HepG2 (cell line): Measurements from ENCODE around the gene MED1. TPM values are rescaled to one million over a fixed set of nuclear protein-coding genes. Genes with fewer than 3 reads are reported as not detected.

Source experiments
- ARID2 ChIP-seq: sonication (generic); formaldehyde crosslinking; IDR thresholded peaks from 2 replicates; pipeline ENCODE4 v1.8.1; 2022; ENCODE audit warnings: mild to moderate bottlenecking, missing genetic modification reagents, borderline replicate concordance
- FOXA3 ChIP-seq: IDR thresholded peaks from 2 replicates; pipeline ENCODE4 v1.6.1; 2016; ENCODE audit warnings: missing genetic modification reagents, missing compliant biosample characterization
- KLF9 ChIP-seq: IDR thresholded peaks from 2 replicates; pipeline ENCODE4 v1.6.1; 2016; ENCODE audit warnings: low read depth
- MED8 ChIP-seq: sonication (generic); formaldehyde crosslinking; IDR thresholded peaks from 2 replicates; pipeline ENCODE4 v1.8.1; 2023; ENCODE audit warnings: mild to moderate bottlenecking, missing genetic modification reagents; ENCODE audit not compliant: insufficient replicate concordance
- MIER3 ChIP-seq: IDR thresholded peaks from 2 replicates; pipeline ENCODE4 v1.6.1; 2016; ENCODE audit warnings: missing compliant biosample characterization, borderline replicate concordance
- MTF1 ChIP-seq: sonication (generic); formaldehyde crosslinking; IDR thresholded peaks from 2 replicates; pipeline ENCODE4 v1.5.0; 2020; ENCODE audit warnings: missing genetic modification reagents
- PCBP2 ChIP-seq: fragments of 200-400 bp; formaldehyde crosslinking; optimal IDR thresholded peaks from 2 replicates; pipeline ENCODE3; 2018; ENCODE audit warnings: low read length, low read depth; ENCODE audit not compliant: poor library complexity, severe bottlenecking
- POLR2AphosphoS2 ChIP-seq: IDR thresholded peaks from 2 replicates; pipeline ENCODE4 v1.6.1; 2011; ENCODE audit warnings: low read depth, low read length, improper control_type of control experiment
- TSC22D2 ChIP-seq: sonication (generic); formaldehyde crosslinking; IDR thresholded peaks from 2 replicates; pipeline ENCODE4 v1.5.1; 2020; ENCODE audit warnings: missing genetic modification reagents, mild to moderate bottlenecking, borderline replicate concordance
- ZNF10 ChIP-seq: sonication (generic); formaldehyde crosslinking; IDR thresholded peaks from 2 replicates; pipeline ENCODE4 v1.4.0; 2020; ENCODE audit warnings: mild to moderate bottlenecking, low read depth, missing genetic modification reagents, borderline replicate concordance
- ZNF484 ChIP-seq: sonication (generic); formaldehyde crosslinking; IDR thresholded peaks from 2 replicates; pipeline ENCODE4 v1.5.1; 2020; ENCODE audit warnings: mild to moderate bottlenecking, low read depth, missing genetic modification reagents, borderline replicate concordance
- ZNF564 ChIP-seq: sonication (generic); formaldehyde crosslinking; IDR thresholded peaks from 2 replicates; pipeline ENCODE4 v1.8.1; 2023; ENCODE audit warnings: mild to moderate bottlenecking, missing genetic modification reagents
- ZNF615 ChIP-seq: sonication (generic); formaldehyde crosslinking; IDR thresholded peaks from 2 replicates; pipeline ENCODE4 v1.5.0; 2020; ENCODE audit warnings: mild to moderate bottlenecking, missing genetic modification reagents, borderline replicate concordance
- polyA plus RNA-seq, 8 experiments: library from polyadenylated mRNA; depleted of rRNA in 3 of 8; stranded (reverse) in 7 of 8; unstranded in 1 of 8; fragments of >200 nt; fragmentation: Illumina TruSeq in 4 of 8; extraction: Trizol in 4 of 8; gene quantifications; 2 replicates each; pipeline versions ENCODE4 v1.2.1 to v1.2.3, GENCODE V29; 2011 to 2016; ENCODE audit warnings: low read depth in 4 of 8, missing spikeins in 1 of 8, mixed read lengths in 1 of 8; ENCODE audit not compliant: insufficient read depth in 1 of 8
- total RNA-seq, 5 experiments: library from RNA; depleted of rRNA; stranded (reverse); fragments of >200 nt; fragmentation: Illumina TruSeq; extraction: Trizol; gene quantifications; 2 replicates each; pipeline ENCODE4 v1.2.3, GENCODE V29; 2016; ENCODE audit warnings: low read depth in 1 of 5
- TF ChIP-seq, protein P1 (sequence below): sonication (generic); formaldehyde crosslinking; IDR thresholded peaks from 2 replicates; pipeline ENCODE4 v1.4.0; 2020; ENCODE audit warnings: missing genetic modification reagents, mild to moderate bottlenecking, borderline replicate concordance
- TF ChIP-seq, protein P2 (sequence below): sonication (generic); formaldehyde crosslinking; IDR thresholded peaks from 2 replicates; pipeline ENCODE4 v1.9.0; 2022; ENCODE audit warnings: missing genetic modification reagents, mild to moderate bottlenecking, borderline replicate concordance
- TF ChIP-seq, protein P3 (sequence below): sonication (generic); formaldehyde crosslinking; IDR thresholded peaks from 2 replicates; pipeline ENCODE4 v1.4.0; 2020; ENCODE audit warnings: mild to moderate bottlenecking, missing genetic modification reagents
- TF ChIP-seq, protein P4 (sequence below): sonication (generic); formaldehyde crosslinking; IDR thresholded peaks from 2 replicates; pipeline ENCODE4 v1.4.0; 2020; ENCODE audit warnings: mild to moderate bottlenecking, missing genetic modification reagents

The MED1 gene
- total and polyA plus RNA-seq, 2 of the 13 experiments (the other 11 are each of a cell fraction or from before 2014, with no cell fraction given) = 37.5 to 40.1 TPM

DNA sequence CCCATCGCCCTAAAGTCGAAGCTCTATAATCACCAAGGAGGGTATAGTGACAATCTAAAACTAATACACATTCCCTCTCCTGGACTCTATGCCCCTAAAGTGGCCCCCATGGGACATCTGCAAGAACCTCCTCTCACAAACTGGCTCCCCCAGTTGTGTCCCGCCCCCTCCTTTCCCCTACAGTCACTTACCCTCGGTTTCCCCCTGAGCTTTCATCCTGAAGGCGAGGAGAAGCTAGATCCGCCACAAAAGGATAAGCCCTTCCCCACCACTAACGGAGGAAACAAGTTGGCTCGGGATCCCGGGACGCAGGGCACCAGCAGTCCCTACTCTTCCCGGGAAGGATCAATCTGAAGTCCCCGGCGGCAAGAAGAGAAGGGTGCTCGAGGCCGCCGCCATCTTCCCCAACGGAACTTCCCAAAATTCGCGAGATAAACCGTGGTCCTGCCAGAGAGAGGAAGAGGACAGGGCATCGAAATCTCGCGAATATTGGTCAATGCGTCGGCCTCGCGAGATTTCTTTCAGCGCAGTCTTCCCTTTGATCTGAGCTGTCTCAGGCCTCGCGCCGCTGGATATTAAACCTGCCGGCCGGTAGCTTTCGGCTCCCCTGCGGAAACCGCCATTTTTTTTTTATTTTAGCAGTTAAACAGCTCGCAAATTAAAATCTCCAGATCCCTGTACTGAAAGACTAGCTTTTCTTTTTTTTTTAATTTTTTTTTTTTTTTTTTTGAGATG lies at the start of gene MED1 (continued):
- TF ChIP-seq PCBP2 (no peak), ARID2 (CRISPR knock-in tag) (no peak), KLF9 (CRISPR knock-in tag) (no peak), ZNF10 (CRISPR knock-in tag) (no peak), MTF1 (0 out of 2 replicates have a peak, but pooled peaks have one; percentile 23), ZNF564 (CRISPR knock-in tag) (no peak), MED8 (CRISPR knock-in tag) (peak; percentile 26), ZNF615 (peak; percentile 70), POLR2AphosphoS2 (no peak), FOXA3 (CRISPR knock-in tag) (no peak; the same call in 1 of the 2 replicates), ZNF484 (no peak), MIER3 (CRISPR knock-in tag) (no peak; the same call in 1 of the 2 replicates), TSC22D2 (CRISPR knock-in tag) (0 out of 2 replicates have a peak, but pooled peaks have one; percentile 68)
- TF ChIP-seq, protein P1, sequence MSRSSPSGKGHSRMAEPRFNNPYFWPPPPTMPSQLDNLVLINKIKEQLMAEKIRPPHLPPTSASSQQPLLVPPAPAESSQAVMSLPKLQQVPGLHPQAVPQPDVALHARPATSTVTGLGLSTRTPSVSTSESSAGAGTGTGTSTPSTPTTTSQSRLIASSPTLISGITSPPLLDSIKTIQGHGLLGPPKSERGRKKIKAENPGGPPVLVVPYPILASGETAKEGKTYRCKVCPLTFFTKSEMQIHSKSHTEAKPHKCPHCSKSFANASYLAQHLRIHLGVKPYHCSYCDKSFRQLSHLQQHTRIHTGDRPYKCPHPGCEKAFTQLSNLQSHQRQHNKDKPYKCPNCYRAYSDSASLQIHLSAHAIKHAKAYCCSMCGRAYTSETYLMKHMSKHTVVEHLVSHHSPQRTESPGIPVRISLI (CRISPR knock-in tag) = peak; percentile 55; the same call in 1 of the 2 replicates
- TF ChIP-seq, protein P2, sequence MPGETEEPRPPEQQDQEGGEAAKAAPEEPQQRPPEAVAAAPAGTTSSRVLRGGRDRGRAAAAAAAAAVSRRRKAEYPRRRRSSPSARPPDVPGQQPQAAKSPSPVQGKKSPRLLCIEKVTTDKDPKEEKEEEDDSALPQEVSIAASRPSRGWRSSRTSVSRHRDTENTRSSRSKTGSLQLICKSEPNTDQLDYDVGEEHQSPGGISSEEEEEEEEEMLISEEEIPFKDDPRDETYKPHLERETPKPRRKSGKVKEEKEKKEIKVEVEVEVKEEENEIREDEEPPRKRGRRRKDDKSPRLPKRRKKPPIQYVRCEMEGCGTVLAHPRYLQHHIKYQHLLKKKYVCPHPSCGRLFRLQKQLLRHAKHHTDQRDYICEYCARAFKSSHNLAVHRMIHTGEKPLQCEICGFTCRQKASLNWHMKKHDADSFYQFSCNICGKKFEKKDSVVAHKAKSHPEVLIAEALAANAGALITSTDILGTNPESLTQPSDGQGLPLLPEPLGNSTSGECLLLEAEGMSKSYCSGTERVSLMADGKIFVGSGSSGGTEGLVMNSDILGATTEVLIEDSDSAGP (CRISPR knock-in tag) = peak; percentile 91; the same call in 1 of the 2 replicates
- TF ChIP-seq, protein P3, sequence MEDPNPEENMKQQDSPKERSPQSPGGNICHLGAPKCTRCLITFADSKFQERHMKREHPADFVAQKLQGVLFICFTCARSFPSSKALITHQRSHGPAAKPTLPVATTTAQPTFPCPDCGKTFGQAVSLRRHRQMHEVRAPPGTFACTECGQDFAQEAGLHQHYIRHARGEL (CRISPR knock-in tag) = no peak
- TF ChIP-seq, protein P4, sequence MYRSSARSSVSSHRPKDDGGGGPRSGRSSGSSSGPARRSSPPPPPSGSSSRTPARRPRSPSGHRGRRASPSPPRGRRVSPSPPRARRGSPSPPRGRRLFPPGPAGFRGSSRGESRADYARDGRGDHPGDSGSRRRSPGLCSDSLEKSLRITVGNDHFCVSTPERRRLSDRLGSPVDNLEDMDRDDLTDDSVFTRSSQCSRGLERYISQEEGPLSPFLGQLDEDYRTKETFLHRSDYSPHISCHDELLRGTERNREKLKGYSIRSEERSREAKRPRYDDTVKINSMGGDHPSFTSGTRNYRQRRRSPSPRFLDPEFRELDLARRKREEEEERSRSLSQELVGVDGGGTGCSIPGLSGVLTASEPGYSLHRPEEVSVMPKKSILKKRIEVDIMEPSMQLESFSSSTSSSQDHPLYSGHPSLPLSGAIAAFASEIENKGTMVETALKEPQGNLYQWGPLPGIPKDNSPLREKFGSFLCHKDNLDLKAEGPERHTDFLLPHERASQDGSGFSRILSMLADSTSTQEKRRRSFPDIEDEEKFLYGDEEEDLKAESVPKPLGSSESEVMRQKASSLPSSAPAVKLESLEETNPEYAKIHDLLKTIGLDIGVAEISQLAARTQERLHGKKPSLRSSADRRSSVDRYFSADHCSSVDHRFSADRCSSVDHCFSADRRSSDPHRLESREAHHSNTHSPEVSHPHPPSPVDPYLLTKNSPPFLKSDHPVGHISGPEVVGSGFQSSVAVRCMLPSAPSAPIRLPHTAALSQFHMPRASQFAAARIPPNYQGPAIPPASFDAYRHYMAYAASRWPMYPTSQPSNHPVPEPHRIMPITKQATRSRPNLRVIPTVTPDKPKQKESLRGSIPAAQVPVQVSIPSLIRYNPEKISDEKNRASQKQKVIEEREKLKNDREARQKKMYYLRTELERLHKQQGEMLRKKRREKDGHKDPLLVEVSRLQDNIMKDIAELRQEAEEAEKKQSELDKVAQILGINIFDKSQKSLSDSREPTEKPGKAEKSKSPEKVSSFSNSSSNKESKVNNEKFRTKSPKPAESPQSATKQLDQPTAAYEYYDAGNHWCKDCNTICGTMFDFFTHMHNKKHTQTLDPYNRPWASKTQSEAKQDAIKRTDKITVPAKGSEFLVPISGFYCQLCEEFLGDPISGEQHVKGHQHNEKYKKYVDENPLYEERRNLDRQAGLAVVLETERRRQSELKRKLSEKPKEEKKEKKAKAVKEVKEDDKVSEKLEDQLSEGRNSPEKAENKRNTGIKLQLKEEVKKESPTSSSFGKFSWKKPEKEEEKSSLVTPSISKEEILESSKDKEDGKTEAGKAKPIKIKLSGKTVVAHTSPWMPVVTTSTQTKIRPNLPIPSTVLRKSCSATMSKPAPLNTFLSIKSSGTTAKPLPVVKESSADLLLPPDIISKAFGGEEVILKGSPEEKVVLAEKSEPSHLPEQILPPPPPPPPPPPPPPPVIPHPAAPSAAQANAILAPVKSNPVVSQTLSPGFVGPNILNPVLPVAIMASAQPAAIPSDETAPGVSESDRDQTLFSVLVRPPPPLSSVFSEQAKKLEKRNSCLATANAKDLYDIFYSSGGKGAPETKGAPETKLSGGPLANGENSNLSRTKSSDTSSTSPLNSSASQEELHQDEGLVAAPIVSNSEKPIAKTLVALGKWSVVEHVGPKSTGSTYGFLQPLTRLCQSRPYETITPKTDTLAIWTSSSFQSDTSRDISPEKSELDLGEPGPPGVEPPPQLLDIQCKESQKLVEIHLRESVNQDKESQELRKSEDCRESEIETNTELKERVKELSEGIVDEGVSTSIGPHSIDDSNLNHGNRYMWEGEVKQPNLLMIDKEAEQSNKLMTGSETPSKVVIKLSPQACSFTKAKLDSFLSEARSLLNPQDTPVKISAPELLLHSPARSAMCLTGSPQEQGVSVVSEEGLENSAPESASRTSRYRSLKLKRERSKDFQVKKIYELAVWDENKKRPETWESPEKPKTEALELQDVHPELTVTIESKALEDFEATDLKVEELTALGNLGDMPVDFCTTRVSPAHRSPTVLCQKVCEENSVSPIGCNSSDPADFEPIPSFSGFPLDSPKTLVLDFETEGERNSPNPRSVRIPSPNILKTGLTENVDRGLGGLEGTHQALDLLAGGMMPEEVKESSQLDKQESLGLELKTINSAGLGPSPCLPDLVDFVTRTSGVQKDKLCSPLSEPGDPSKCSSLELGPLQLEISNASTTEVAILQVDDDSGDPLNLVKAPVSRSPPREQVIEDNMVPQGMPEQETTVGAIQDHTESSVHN (CRISPR knock-in tag) = 0 out of 2 replicates have a peak, but pooled peaks have one; percentile 61
